ENCODE results near the gene SLC16A3.

DNA sequence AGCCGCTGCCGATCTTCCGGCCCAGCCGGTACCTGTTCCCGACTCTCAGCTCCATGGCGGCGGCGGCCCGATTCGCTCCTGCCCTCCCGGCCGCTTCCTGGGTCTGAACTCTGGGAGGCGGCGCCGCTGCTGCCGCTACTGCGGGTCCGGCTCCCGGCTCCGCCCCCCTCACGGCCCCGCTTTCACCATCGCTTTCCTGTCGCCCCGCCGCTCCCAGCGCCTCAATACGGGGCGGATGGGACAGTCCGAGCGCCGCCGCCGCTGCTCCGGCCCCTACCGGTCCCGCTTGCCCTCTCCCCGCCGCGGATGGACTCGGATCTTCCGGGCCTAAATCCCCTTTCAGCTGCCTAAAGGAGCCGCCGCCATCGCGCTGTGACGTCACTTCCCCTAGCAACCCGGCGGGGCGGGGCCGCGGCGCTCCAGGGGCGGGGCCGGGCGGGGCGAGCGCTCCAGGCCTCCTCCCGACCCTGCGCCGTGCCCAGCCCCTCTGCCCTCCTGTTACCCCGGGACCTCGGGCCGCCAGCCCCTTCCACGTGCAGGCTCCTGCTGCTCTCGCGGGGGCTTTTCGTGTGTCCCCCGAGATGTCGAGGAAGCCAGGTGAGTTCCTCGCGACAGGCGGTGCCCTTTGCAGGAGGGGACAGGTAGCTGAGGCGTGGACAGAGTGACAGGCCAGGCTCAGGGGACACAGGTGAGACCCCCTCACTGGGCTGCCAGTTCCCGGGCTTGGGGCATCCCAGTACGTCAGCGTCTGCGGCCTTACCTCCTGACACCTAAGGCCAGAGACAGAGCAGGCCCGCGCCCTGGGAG, 44.7 kb downstream of the SLC16A3 start, which contains the start of gene CSNK1D:
- peak; percentile 64; the same call in 1 of the 2 replicates for TF ChIP-seq SIN3A (IDR thresholded peaks at IDR 0.05; ENCODE audit: borderline replicate concordance, insufficient read depth, low read length)
- TF ChIP-seq, protein P1, sequence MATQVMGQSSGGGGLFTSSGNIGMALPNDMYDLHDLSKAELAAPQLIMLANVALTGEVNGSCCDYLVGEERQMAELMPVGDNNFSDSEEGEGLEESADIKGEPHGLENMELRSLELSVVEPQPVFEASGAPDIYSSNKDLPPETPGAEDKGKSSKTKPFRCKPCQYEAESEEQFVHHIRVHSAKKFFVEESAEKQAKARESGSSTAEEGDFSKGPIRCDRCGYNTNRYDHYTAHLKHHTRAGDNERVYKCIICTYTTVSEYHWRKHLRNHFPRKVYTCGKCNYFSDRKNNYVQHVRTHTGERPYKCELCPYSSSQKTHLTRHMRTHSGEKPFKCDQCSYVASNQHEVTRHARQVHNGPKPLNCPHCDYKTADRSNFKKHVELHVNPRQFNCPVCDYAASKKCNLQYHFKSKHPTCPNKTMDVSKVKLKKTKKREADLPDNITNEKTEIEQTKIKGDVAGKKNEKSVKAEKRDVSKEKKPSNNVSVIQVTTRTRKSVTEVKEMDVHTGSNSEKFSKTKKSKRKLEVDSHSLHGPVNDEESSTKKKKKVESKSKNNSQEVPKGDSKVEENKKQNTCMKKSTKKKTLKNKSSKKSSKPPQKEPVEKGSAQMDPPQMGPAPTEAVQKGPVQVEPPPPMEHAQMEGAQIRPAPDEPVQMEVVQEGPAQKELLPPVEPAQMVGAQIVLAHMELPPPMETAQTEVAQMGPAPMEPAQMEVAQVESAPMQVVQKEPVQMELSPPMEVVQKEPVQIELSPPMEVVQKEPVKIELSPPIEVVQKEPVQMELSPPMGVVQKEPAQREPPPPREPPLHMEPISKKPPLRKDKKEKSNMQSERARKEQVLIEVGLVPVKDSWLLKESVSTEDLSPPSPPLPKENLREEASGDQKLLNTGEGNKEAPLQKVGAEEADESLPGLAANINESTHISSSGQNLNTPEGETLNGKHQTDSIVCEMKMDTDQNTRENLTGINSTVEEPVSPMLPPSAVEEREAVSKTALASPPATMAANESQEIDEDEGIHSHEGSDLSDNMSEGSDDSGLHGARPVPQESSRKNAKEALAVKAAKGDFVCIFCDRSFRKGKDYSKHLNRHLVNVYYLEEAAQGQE (IDR thresholded peaks at IDR 0.05; ENCODE audit: insufficient read depth in 1 of 2, low read depth in 2 of 2, low read length in 2 of 2): no peak
- TF ChIP-seq POLR2AphosphoS5 (IDR thresholded peaks at IDR 0.05; ENCODE audit: low read depth, low read length): peak; percentile 77; the same call in 1 of the 2 replicates

Measured in PFSK-1 (cell line).